RWPE1 (cell line): ENCODE results near the gene IRX4.

Experiments
- CTCF ChIA-PET: fragments of 350-600 bp; sonication (Branson Sonifier 250); formaldehyde crosslinking; extraction: SDS; loops from one replicate; lab custom pipeline; 2021; lab: Yijun Ruan, JAX
- POLR2A ChIA-PET: fragments of 400-600 bp; formaldehyde crosslinking; extraction: SDS; loops from one replicate; lab custom pipeline; 2020; ENCODE audit warnings: antibody characterized with exemption; ENCODE audit not compliant: low non-redundant PET; lab: Yijun Ruan, JAX
- DNase-seq: peaks from one replicate; pipeline ENCODE4 v3.0.0; 2012; ENCODE audit warnings: low spot score
- H3K27ac ChIP-seq: fragments of 450-650 bp; 2 replicates; pipeline ENCODE4 v1.5.1; 2017
- TF ChIP-seq, protein P1 (sequence below): fragments of 450-650 bp; conservative IDR thresholded peaks from 2 replicates; pipeline ENCODE4 v1.5.1; 2017; ENCODE audit warnings: low read depth, mild to moderate bottlenecking

Gene IRX4

DNA sequence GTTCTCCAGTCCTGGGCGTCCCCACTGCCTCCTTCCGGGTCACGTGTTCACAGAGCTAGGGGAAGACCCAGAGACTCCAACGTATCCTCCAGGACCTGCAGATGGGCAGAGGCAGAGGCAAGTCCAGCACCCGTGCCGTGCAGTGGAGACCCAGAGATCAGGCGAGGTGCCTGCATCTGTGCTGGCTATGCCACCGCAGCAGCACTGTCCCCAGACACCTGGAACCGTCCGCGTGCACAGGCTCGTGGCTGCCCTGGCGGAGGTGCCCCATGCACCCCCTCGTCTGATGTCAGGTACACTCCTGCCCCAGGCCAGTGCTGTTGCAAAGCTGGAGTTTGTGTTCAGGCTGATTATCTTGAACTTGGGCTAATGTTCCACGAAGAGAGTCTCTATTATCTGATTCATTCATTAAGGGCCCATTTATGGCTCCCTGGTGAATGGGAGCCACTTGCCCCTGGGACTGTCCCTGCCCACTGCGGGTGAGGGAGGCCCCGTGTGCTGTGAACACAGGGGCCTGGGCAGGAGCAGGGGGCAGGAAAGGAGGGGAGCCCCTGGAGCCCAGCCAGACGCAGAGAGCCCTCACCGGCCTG lies 13.7 kb downstream of the IRX4 start:
- TF ChIP-seq, protein P1, sequence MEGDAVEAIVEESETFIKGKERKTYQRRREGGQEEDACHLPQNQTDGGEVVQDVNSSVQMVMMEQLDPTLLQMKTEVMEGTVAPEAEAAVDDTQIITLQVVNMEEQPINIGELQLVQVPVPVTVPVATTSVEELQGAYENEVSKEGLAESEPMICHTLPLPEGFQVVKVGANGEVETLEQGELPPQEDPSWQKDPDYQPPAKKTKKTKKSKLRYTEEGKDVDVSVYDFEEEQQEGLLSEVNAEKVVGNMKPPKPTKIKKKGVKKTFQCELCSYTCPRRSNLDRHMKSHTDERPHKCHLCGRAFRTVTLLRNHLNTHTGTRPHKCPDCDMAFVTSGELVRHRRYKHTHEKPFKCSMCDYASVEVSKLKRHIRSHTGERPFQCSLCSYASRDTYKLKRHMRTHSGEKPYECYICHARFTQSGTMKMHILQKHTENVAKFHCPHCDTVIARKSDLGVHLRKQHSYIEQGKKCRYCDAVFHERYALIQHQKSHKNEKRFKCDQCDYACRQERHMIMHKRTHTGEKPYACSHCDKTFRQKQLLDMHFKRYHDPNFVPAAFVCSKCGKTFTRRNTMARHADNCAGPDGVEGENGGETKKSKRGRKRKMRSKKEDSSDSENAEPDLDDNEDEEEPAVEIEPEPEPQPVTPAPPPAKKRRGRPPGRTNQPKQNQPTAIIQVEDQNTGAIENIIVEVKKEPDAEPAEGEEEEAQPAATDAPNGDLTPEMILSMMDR = no peak
- POLR2A ChIA-PET = no interaction called here
- CTCF ChIA-PET = no interaction called here
- no peak overlapping the region for H3K27ac ChIP-seq
- no peak for DNase-seq

DNA sequence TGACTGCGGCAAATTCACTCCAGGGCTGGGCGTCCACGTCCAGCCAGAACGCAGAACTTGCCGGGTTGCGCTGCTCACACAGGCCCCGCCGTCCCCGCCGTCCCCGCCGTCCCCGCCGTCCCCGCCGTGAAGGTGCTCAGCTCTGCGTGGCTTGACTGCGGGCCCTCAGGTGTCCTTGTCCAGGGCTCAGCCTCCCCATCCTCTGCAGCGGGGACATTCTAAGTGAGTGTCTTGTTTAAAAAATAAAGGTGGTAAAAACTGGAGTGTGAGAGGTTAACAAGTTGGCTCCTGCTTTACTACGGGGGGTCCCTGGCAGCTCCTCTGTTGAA lies 14.9 kb downstream of the IRX4 start:
- H3K27ac ChIP-seq = no peak overlapping the region
- CTCF ChIA-PET = interaction anchor here (1.0 kb wide), 1 partner anchor 14 kb away, joined by 4 read pairs; no protein-coding TSS in a partner anchor
- POLR2A ChIA-PET = no interaction called here
- TF ChIP-seq, protein P1 = no peak
- no peak for DNase-seq

DNA sequence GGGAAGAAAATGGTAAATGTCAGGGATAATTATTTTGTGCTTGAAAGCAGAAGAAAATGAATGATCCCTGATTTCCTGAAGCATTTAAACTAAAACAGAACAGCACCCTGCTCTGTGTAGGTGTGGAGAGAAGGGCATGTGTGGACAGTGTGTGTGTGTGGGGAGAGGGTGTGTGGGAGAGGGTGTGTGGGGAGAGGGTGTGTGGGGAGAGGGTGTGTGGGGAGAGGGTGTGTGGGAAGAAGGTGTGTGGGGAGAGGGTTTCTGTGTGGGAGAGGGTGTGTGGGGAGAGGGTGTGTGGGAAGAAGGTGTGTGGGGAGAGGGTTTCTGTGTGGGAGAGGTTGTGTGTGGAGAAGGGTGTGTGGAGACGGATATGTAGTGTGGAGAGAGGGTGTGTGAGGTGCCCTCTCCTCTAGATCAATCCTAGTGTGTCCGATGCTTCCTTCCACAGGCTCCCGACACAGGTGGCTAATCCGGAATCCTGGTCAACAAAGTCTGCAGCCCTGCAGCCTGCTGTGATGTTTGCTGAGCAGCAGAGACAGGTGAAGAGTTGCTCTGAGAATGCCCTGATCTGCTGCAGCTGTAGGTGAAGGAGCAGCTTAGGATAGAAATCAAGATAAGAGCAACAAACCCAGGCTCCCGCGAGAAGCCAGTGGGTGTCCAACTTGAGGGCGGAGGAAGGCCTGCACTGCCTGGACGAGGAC lies 15.5 kb downstream of the IRX4 start:
- no peak for DNase-seq
- ChIA-PET CTCF (interaction anchor here (1.0 kb wide), 1 partner anchor 15 kb away, joined by 4 read pairs; no protein-coding TSS in a partner anchor), POLR2A (no interaction called here)
- TF ChIP-seq, protein P1 = no peak
- no peak overlapping the region for H3K27ac ChIP-seq

DNA sequence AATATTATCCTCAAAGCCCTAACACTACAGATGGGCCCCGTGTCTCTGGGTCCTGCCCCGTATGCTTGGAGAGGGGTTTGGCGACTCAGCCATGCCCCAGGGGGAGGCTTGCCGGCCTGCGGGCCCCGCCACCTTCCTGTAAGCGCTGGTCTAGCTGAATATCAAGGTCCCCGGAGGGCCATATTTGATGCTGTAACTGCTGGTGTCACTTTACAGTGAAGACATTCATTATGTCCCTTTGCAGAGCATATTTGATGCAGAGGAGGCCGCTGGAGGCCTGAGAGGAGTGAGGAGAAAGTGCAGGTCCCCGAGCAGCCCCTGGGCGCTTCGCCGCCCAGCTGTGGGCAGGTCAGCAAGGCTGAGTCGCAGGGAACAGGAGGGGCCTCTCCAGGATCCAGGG lies 16.8 kb downstream of the IRX4 start:
- TF ChIP-seq, protein P1 = no peak
- no peak for DNase-seq
- no peak overlapping the region for H3K27ac ChIP-seq
- ChIA-PET POLR2A (no interaction called here), CTCF (no interaction called here)

DNA sequence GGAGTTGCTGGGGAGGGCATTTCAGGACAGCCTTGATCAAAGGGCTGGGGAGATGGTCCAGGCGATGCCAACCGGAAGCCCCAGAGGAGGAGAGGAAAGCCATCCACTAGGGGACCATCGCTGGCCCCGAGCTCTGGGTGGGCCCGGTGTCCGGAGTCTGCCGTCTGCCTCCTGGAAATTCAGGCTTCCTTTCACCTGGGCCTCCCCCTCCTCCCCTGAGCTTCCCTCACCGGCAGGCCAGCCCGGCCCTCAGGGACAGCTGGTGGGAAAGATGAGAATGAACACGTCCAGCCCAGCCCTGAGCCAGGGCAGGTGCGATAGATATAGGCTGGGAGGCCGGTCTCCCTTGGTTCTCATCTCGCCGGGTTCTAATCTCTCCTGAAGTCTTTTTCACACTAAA lies 17.2 kb downstream of the IRX4 start:
- TF ChIP-seq, protein P1 = no peak
- ChIA-PET CTCF (no interaction called here), POLR2A (no interaction called here)
- H3K27ac ChIP-seq = no peak overlapping the region
- DNase-seq = no peak

DNA sequence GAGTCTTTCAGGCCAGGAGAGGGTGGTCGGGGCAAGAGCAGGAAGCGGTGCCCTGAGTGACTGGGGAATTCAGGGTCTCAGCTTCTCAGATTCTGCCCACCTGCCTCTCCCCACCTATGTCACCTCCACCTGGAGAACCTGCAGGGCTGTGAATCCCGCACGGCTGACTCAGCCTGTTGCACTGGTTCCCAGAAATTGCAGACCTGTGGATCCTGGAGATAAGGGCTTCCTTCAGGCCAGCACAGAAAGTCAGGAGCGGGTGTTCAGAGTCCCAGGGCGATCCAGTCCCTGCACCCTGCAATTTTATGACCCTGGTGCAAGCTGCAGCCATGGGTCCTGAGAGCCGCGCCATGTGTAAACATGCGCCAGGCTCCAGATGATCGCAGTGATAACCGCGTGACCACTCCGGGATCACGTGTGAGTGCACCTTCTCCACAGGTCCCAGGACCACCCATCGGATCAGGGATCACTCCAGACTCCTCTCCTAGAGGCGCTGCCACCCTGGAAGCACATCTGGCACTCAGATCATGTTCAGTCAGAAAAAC lies 17.8 kb downstream of the IRX4 start:
- DNase-seq = no peak
- no peak overlapping the region for H3K27ac ChIP-seq
- CTCF ChIA-PET = no interaction called here
- TF ChIP-seq, protein P1 = no peak
- POLR2A ChIA-PET = no interaction called here
